Transverse colon (tissue), 4 donors: ENCODE measurements around the gene DNAI2.
A peak's percentile ranks its signal among the peaks of the same experiment; 100 is the strongest.

Experiments used
- CTCF ChIP-seq, 5 experiments: fragments of 200-600 bp in 3 of 5; fragments of 450-650 bp in 2 of 5; sonication (generic) in 3 of 5; IDR thresholded peaks; 1 replicate in 2 of 5; 2 replicates in 3 of 5; pipeline ENCODE4 v1.5.1; 2016 to 2017; ENCODE audit warnings: antibody characterized with exemption in 5 of 5, inconsistent platforms in 3 of 5, mild to moderate bottlenecking in 2 of 5, moderate library complexity in 1 of 5
- EP300 ChIP-seq: sonication (generic); formaldehyde crosslinking; IDR thresholded peaks from one replicate; pipeline ENCODE4 v1.6.1; 2017; ENCODE audit warnings: antibody characterized with exemption, low read depth
- POLR2A ChIP-seq: fragments of 450-650 bp; IDR thresholded peaks from one replicate; pipeline ENCODE4 v1.6.1; 2016; ENCODE audit warnings: antibody characterized with exemption, mild to moderate bottlenecking, moderate library complexity
- POLR2AphosphoS5 ChIP-seq, 3 donors: sonication (generic); formaldehyde crosslinking; IDR thresholded peaks; one replicate each; pipeline ENCODE4 v1.6.1; 2016; ENCODE audit warnings: antibody characterized with exemption in 3 of 3

GRCh38 chr17:74361230-74362068 is 87.4 kb downstream of the DNAI2 start, which contains the start of gene BTBD17:
- peak; percentile 57 to 73 (median 65) for TF ChIP-seq CTCF (IDR thresholded peaks at IDR 0.05)
- TF ChIP-seq POLR2A: no peak
- no peak for TF ChIP-seq POLR2AphosphoS5 (IDR thresholded peaks at IDR 0.05)
- TF ChIP-seq EP300: no peak
